Heart left ventricle (tissue), 16 donors: Measurements from ENCODE around the gene DAPK2. TPM values are rescaled to one million over a fixed set of nuclear protein-coding genes. Genes with fewer than 3 reads are reported as not detected.

ENCODE experiments used
- ATAC-seq, 4 donors: fragments of 200-7000 bp; cut with Tn5 transposase; one replicate each; pipeline ENCODE4 v1.9.1; 2020 to 2022; ENCODE audit warnings: moderate library complexity in 4 of 4, mild to moderate bottlenecking in 3 of 4, moderate number of reproducible peaks in 1 of 4
- DNase-seq, 5 donors: peaks; one replicate each; pipeline ENCODE4 v3.0.0-alpha.2; 2020
- H3K27ac ChIP-seq, 12 donors: fragments of 200-600 bp; sonication (generic) in 4 of 12; one replicate each; pipeline versions ENCODE4 v1.5.0 to v1.8.0; 2016 to 2022; ENCODE audit warnings: mild to moderate bottlenecking in 2 of 12
- H3K27me3 ChIP-seq, 9 donors: fragments of 200-600 bp; sonication (generic) in 2 of 9; one replicate each; pipeline versions ENCODE4 v1.5.1 to v1.8.0; 2016 to 2022; ENCODE audit warnings: mild to moderate bottlenecking in 3 of 9
- H3K36me3 ChIP-seq, 9 donors: fragments of 200-600 bp; sonication (generic) in 2 of 9; one replicate each; pipeline versions ENCODE4 v1.5.0 to v1.8.0; 2018 to 2022; ENCODE audit warnings: mild to moderate bottlenecking in 2 of 9
- H3K4me1 ChIP-seq, 12 donors: fragments of 200-600 bp; sonication (generic) in 4 of 12; one replicate each; pipeline versions ENCODE4 v1.5.0 to v1.8.0; 2016 to 2022; ENCODE audit warnings: mild to moderate bottlenecking in 3 of 12
- H3K4me3 ChIP-seq, 12 donors: fragments of 200-600 bp; sonication (generic) in 4 of 12; one replicate each; pipeline versions ENCODE4 v1.5.0 to v1.8.0; 2017 to 2022; ENCODE audit warnings: mild to moderate bottlenecking in 9 of 12, moderate library complexity in 4 of 12
- H3K9me3 ChIP-seq, 12 donors: fragments of 200-600 bp; sonication (generic) in 4 of 12; one replicate each; pipeline versions ENCODE4 v1.5.0 to v1.8.0; 2016 to 2022; ENCODE audit warnings: mild to moderate bottlenecking in 1 of 12
- CTCF ChIP-seq, 12 donors: fragments of 200-600 bp; sonication (generic) in 4 of 12; IDR thresholded peaks; one replicate each; pipeline versions ENCODE4 v1.5.0 to v1.8.0; 2018 to 2022; ENCODE audit warnings: antibody characterized with exemption in 12 of 12, mild to moderate bottlenecking in 5 of 12
- POLR2A ChIP-seq, 2 donors: fragments of 450-650 bp; IDR thresholded peaks; one replicate each; pipeline ENCODE4 v1.6.1; 2017; ENCODE audit warnings: antibody characterized with exemption in 2 of 2, mild to moderate bottlenecking in 2 of 2, moderate library complexity in 2 of 2
- WGBS, 4 donors: extraction: QIAGEN DNeasy Blood & Tissue Kit in 2 of 4; methylation state at CpG; one replicate each; pipeline versions ENCODE4 v1.1.5 to v1.1.7; 2013 to 2018; 5-methylcytosine and 5-hydroxymethylcytosine counted together
- intact Hi-C, 10 donors: fragments of 100-400 bp; cut with DNase I; formaldehyde crosslinking; loops; one replicate each; pipeline versions ENCODE4 v1.11.1 to v1.14.2; 2022
- polyA plus RNA-seq, 2 donors: library from polyadenylated mRNA; stranded (reverse); fragments of 200-250 nt; gene quantifications; one replicate each; pipeline ENCODE4 v1.2.3, GENCODE V29; 2013
- total RNA-seq, 9 donors: library from RNA; depleted of rRNA in 2 of 9; stranded (reverse); fragments of >200 nt in 2 of 9; fragmentation: NEBNext Ultra II Directional in 3 of 9; extraction: Animal tissue kit (Norgen Biotek cat#: 25700) in 3 of 9; gene quantifications; one replicate each; pipeline versions ENCODE4 v1.1.0 to v1.2.4, GENCODE V29; 2016 to 2023
- donor health status: ischemic (EF 13 %, LVEDD 7.1; RV severe dilation, severe dysfunction).
- donor health status: healthy with polysubstance abuse.
- donor health status: DM: no; HTN: yes; CAD: no.
- donor health status: DM: no; HTN: no; CAD: no.
- donor health status: ischemic (EF 25% LVEDD 6.9; RV normal size, moderate dysfunction).
- donor health status: ischemic (EF 25% LVEDD 5.7; RV mildly dilated, moderate dysfunction).
- donor health status: healthy.
- donor health status: DM: yes; HTN: yes; CAD: no.
- donor health status: ischemic (EF 35%, LVEDD 5.7; RV mildly dilated, moderate dysfunction).
- donor health status: nonischemic (EF 11% LVEDD 7.7; RV severe dilation, severe dysfunction).
- donor health status: DM: yes; HTN: yes; CAD: no.
- donor health status: PGD.
- donor health status: ischemic (EF 29% LVEDD 5.4; RV normal size, mild dysfunction).
- donor health status: nonischemic (EF 23%, LVEDD 6.1; RV moderate dilation, normal function).

The DAPK2 gene
- total and polyA plus RNA-seq, 11 donors, result 20.4 to 56.2 (median 26.4) TPM

GRCh38 chr15:64016257-64016656, 30.0 kb downstream of the DAPK2 start:
- Histone ChIP-seq H3K4me1 (peaks cover 3 to 82% (median 30%) of the 10 kb centered on the region in 12 donors), H3K9me3 (no peaks in the 10 kb centered on the region), H3K4me3 (no peak overlapping the region), H3K27ac (peak overlapping the region in 8 of 12 donors; percentile 54 to 91 (median 84)), H3K36me3 (no peaks in the 10 kb centered on the region), H3K27me3 (no peaks in the 10 kb centered on the region)
- intact Hi-C loops, result loop anchor here in 1 of 10 donors (5.0 kb wide), 1 partner anchor 34 kb away; no protein-coding TSS in a partner anchor
- WGBS, 4 donors, result 96 to 99% (median 98%) methylated on average over 2 of the region's 2 CpGs
- ATAC-seq (no peak), DNase-seq (no peak)
- TF ChIP-seq CTCF (IDR thresholded peaks at IDR 0.05) (no peak), POLR2A (IDR thresholded peaks at IDR 0.05) (no peak)

GRCh38 chr15:64014995-64015394, 31.3 kb downstream of the DAPK2 start:
- Histone ChIP-seq H3K27ac (peak overlapping the region; percentile 30 to 91 (median 78)), H3K36me3 (no peaks in the 10 kb centered on the region), H3K27me3 (no peaks in the 10 kb centered on the region), H3K9me3 (no peaks in the 10 kb centered on the region), H3K4me1 (peaks cover 3 to 86% (median 40%) of the 10 kb centered on the region in 12 donors), H3K4me3 (no peak overlapping the region)
- intact Hi-C loops, result loop anchor here in 1 of 10 donors (5.0 kb wide), 1 partner anchor 33 kb away; no protein-coding TSS in a partner anchor
- 50 to 77% (median 61%) methylated on average over 5 of the region's 5 CpGs for WGBS, 4 donors
- ATAC-seq (peak; percentile 75 to 85 (median 80)), DNase-seq (peak in 4 of 5 donors; percentile 64 to 84 (median 75))
- no peak for TF ChIP-seq POLR2A (IDR thresholded peaks at IDR 0.05)
- no peak for TF ChIP-seq CTCF (IDR thresholded peaks at IDR 0.05)

GRCh38 chr15:64013179-64014062, 32.9 kb downstream of the DAPK2 start:
- Histone ChIP-seq H3K9me3 (no peaks in the 10 kb centered on the region), H3K27ac (peak overlapping the region in 10 of 12 donors; percentile 43 to 91 (median 82)), H3K4me1 (peaks cover 3 to 88% (median 47%) of the 10 kb centered on the region in 12 donors), H3K36me3 (no peaks in the 10 kb centered on the region), H3K27me3 (no peaks in the 10 kb centered on the region), H3K4me3 (no peak overlapping the region)
- 71 to 79% (median 72%) methylated on average over 3 of the region's 3 CpGs for WGBS, 4 donors
- no peak for ATAC-seq
- intact Hi-C loops, result no loop called here
- no peak for TF ChIP-seq CTCF (IDR thresholded peaks at IDR 0.05)
- no peak for TF ChIP-seq POLR2A (IDR thresholded peaks at IDR 0.05)
- DNase-seq, result no peak

GRCh38 chr15:64011736-64012135, 34.5 kb downstream of the DAPK2 start:
- H3K4me1 ChIP-seq, result peaks cover 5 to 74% (median 42%) of the 10 kb centered on the region in 12 donors
- no peaks in the 10 kb centered on the region for H3K36me3 ChIP-seq
- ATAC-seq (no peak), DNase-seq (no peak)
- no peak overlapping the region for H3K4me3 ChIP-seq
- intact Hi-C loops, result no loop called here
- no peaks in the 10 kb centered on the region for H3K9me3 ChIP-seq
- whole genome bisulfite sequencing, 4 donors, result 44 to 80% (median 68%) methylated on average over 1 of the region's 1 CpG
- H3K27me3 ChIP-seq, result no peaks in the 10 kb centered on the region
- peak overlapping the region in 7 of 12 donors; percentile 22 to 70 (median 55) for H3K27ac ChIP-seq
- no peak for TF ChIP-seq POLR2A (IDR thresholded peaks at IDR 0.05)
